Uterus (tissue), 4 donors: ENCODE measurements around the gene SPOCK1. TPM values are rescaled to one million over a fixed set of nuclear protein-coding genes. Genes with fewer than 3 reads are reported as not detected.

Experiments used
- DNase-seq, 2 donors: peaks; one replicate each; pipeline ENCODE4 v3.0.0-alpha.2; 2019 to 2020
- H3K27ac ChIP-seq, 2 donors: fragments of 200-600 bp; sonication (generic); 1 replicate in 1 of 2; 2 replicates in 1 of 2; pipeline ENCODE4 v1.5.1; 2016 to 2018
- H3K27me3 ChIP-seq, 2 donors: fragments of 200-600 bp; sonication (generic); one replicate each; pipeline ENCODE4 v1.5.1; 2018 to 2019; ENCODE audit warnings: control low read depth in 1 of 2
- H3K36me3 ChIP-seq, 2 donors: fragments of 200-600 bp; sonication (generic); one replicate each; pipeline ENCODE4 v1.5.1; 2019; ENCODE audit warnings: control low read depth in 1 of 2
- H3K4me1 ChIP-seq, 2 donors: fragments of 200-600 bp; sonication (generic); one replicate each; pipeline ENCODE4 v1.5.1; 2018 to 2019; ENCODE audit warnings: control low read depth in 1 of 2
- H3K4me3 ChIP-seq, 2 donors: fragments of 200-600 bp; sonication (generic); 1 replicate in 1 of 2; 2 replicates in 1 of 2; pipeline ENCODE4 v1.5.1; 2018 to 2019; ENCODE audit warnings: mild to moderate bottlenecking in 1 of 2
- H3K9me3 ChIP-seq, 2 donors: fragments of 200-600 bp; sonication (generic); one replicate each; pipeline ENCODE4 v1.5.1; 2019; ENCODE audit warnings: control low read depth in 1 of 2
- POLR2A ChIP-seq, 2 donors: fragments of 450-650 bp; IDR thresholded peaks; one replicate each; pipeline ENCODE4 v1.6.1; 2016; ENCODE audit warnings: antibody characterized with exemption in 2 of 2, mild to moderate bottlenecking in 1 of 2, moderate library complexity in 1 of 2
- intact Hi-C: fragments of 100-400 bp; cut with DNase I; formaldehyde crosslinking; loops from one replicate; pipeline ENCODE4 v1.15.1; 2023; ENCODE audit warnings: low total_unique reads
- total RNA-seq, 4 donors: library from RNA; depleted of rRNA in 3 of 4; stranded (reverse); fragments of >200 nt in 3 of 4; gene quantifications; one replicate each; pipeline versions ENCODE4 v1.1.0 to v1.2.4, GENCODE V29; 2014 to 2023
- TF ChIP-seq, protein P1 (sequence below), 4 experiments: fragments of 200-600 bp in 2 of 4; fragments of 450-650 bp in 2 of 4; sonication (generic) in 2 of 4; IDR thresholded peaks; one replicate each; pipeline ENCODE4 v1.5.1; 2016 to 2019; ENCODE audit warnings: antibody characterized with exemption in 4 of 4, mild to moderate bottlenecking in 2 of 4, moderate library complexity in 1 of 4
- donor health status: DM: yes; HTN: yes; CAD: no.

Gene SPOCK1
- total RNA-seq, 4 donors from 2014 or later = 31.8 to 131 (median 45.1) TPM

DNA sequence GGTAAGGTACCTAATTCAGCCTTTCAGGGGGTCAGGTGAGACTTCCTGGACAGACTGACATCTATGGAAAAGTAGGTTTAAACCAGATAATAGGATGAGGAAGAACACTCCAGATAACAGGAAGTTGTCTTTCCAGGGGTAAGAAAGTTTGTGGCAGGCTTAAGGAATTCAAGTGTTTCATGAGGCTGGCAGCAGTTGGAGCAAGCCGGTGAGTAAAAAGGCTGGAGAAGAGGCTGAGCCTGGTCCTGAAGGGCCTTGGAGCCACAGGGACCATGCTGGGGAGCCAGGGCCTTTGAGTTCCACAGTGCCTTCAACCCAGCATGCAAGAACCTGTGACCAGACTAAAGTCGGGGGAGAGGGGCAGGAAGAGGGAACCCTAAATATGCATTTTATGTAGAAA is 353.4 kb downstream of the SPOCK1 start:
- H3K4me3 ChIP-seq = no peak overlapping the region
- H3K4me1 ChIP-seq = peaks cover 0 to 5% of the 10 kb centered on the region in 2 donors
- H3K27ac ChIP-seq = peak overlapping the region; percentile 58 to 73
- no peaks in the 10 kb centered on the region for H3K36me3 ChIP-seq
- H3K9me3 ChIP-seq = no peaks in the 10 kb centered on the region
- intact Hi-C loops = no loop called here
- DNase-seq = no peak
- no peaks in the 10 kb centered on the region for H3K27me3 ChIP-seq
- TF ChIP-seq, protein P1, sequence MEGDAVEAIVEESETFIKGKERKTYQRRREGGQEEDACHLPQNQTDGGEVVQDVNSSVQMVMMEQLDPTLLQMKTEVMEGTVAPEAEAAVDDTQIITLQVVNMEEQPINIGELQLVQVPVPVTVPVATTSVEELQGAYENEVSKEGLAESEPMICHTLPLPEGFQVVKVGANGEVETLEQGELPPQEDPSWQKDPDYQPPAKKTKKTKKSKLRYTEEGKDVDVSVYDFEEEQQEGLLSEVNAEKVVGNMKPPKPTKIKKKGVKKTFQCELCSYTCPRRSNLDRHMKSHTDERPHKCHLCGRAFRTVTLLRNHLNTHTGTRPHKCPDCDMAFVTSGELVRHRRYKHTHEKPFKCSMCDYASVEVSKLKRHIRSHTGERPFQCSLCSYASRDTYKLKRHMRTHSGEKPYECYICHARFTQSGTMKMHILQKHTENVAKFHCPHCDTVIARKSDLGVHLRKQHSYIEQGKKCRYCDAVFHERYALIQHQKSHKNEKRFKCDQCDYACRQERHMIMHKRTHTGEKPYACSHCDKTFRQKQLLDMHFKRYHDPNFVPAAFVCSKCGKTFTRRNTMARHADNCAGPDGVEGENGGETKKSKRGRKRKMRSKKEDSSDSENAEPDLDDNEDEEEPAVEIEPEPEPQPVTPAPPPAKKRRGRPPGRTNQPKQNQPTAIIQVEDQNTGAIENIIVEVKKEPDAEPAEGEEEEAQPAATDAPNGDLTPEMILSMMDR (IDR thresholded peaks at IDR 0.05) = no peak
- TF ChIP-seq POLR2A (IDR thresholded peaks at IDR 0.05) = no peak

DNA sequence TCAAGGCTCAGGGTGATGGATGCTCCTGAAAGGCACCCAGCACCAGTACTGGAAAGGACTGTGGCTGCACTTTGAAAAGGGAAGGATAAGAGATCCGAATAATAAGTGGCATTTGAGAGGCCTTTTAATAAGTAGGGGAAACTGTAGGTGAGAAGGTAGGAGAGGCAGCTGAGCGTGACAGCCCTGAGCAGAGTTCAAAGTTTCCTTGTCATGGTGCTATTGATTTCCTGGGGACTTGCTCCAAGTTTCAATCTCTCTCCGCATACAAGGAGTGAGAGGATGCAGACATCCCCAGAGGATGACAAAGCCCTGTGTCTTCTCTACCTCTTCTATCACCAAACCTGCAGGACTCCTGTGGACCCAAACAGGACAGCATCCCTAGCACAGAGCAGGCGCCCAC is 354.5 kb downstream of the SPOCK1 start:
- Histone ChIP-seq H3K27me3 (no peaks in the 10 kb centered on the region), H3K9me3 (no peaks in the 10 kb centered on the region), H3K36me3 (no peaks in the 10 kb centered on the region), H3K4me1 (peaks cover 0 to 5% of the 10 kb centered on the region in 2 donors), H3K4me3 (no peak overlapping the region), H3K27ac (no peak overlapping the region)
- intact Hi-C loops = no loop called here
- DNase-seq = no peak
- TF ChIP-seq POLR2A (IDR thresholded peaks at IDR 0.05) = no peak
- TF ChIP-seq, protein P1 (IDR thresholded peaks at IDR 0.05) = no peak

DNA sequence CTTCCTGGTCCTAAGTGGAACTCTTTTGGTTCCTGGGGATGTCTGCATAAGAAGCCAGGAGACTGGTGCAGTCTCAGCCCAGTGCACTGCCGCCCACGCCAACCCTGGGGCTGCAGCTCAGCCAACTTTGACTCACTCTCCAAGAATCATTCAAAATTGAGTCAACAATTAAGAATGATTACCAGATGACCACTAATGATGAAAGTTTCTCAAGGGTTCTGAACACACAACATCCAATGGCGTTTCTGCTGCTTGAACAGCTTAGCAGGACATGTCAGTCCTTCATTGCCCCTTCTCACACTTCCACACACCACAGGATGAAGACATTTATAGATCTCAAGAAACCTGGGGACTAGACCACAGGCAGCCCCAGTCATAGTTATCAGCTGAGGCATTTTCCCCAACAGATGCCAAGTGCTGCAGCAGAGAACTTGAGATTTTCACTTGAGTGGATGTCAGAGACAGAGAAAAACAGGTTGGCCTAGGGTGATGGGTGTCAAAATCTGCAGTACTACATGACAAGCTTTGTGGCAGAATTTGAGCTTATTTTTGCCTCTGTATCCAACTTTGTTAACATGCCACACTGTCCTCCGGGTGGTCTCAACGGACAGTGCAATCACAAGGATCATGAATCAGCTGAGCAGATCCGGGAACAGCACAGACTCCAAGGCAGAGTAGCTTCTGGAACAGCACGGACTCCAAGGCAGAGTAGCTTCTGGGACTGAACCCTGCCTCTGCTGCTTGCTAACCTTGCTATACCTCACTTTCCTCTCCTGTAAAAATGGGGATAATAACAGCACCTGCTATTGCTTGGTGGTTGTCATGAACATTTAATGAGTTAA is 356.1 kb downstream of the SPOCK1 start:
- peak overlapping the region; percentile 53 to 62 for H3K27ac ChIP-seq

DNA sequence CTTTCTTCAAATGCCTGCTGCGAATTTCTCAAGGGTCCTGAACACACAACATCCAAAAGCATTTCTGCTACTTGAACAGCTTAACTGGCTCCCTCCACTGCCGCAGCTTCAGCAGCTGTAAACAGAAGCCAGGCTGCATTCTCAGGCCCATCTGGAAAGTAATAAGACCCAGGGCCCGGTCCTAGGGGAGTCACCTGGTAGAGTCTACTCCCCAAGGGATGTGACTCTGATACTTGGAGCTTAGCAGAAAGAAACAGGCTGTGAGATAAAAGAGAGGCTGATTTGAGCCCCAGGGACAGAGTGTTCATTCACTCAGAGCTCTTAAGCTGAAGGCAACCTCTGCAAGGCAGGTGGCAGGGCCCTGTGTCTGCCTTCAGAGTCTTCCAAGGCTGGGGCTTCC is 356.8 kb downstream of the SPOCK1 start:
- Histone ChIP-seq H3K4me1 (peaks cover 0 to 5% of the 10 kb centered on the region in 2 donors), H3K9me3 (no peaks in the 10 kb centered on the region), H3K36me3 (no peaks in the 10 kb centered on the region), H3K27ac (peak overlapping the region; percentile 40 to 62), H3K27me3 (no peaks in the 10 kb centered on the region), H3K4me3 (no peak overlapping the region)
- no peak for DNase-seq
- intact Hi-C loops = no loop called here
- TF ChIP-seq, protein P1 (IDR thresholded peaks at IDR 0.05) = no peak
- no peak for TF ChIP-seq POLR2A (IDR thresholded peaks at IDR 0.05)

More for the DNA sequence above, 356.1 kb downstream of the SPOCK1 start:
- TF ChIP-seq, protein P1 (IDR thresholded peaks at IDR 0.05) = no peak
- no peak for TF ChIP-seq POLR2A (IDR thresholded peaks at IDR 0.05)
- Histone ChIP-seq H3K27me3 (no peaks in the 10 kb centered on the region), H3K4me1 (peaks cover 0 to 5% of the 10 kb centered on the region in 2 donors), H3K36me3 (no peaks in the 10 kb centered on the region), H3K4me3 (no peak overlapping the region), H3K9me3 (no peaks in the 10 kb centered on the region)
- intact Hi-C loops = no loop called here
- DNase-seq = peak; percentile 36 to 43

DNA sequence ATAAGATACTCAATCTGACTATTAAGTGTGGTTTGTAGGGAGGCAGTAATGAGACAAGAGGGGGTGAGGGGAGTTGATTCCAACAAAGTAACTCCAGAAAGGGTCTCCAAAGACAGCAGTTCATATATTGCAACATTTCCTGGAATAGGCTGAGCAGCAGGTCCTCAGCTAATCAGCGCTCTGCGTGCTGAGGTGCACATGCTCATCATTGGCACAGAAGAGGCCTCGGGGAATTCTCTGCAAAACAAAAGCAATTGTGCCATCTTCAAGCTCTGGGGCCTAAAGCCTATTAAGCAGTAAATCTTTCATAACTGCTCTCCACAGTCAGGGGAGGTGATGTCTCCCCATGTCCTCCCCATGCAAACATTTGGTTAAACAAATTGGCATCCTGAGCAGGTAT is 357.3 kb downstream of the SPOCK1 start:
- H3K36me3 ChIP-seq = no peaks in the 10 kb centered on the region
- DNase-seq = no peak
- H3K4me3 ChIP-seq = no peak overlapping the region
- no peaks in the 10 kb centered on the region for H3K9me3 ChIP-seq
- peak overlapping the region; percentile 40 to 62 for H3K27ac ChIP-seq
- no peaks in the 10 kb centered on the region for H3K27me3 ChIP-seq
- intact Hi-C loops = no loop called here
- H3K4me1 ChIP-seq = peaks cover 0 to 5% of the 10 kb centered on the region in 2 donors
- no peak for TF ChIP-seq POLR2A (IDR thresholded peaks at IDR 0.05)
- TF ChIP-seq, protein P1 (IDR thresholded peaks at IDR 0.05) = no peak
